Esophagus (tissue), 2 donors: ENCODE results near the gene ZNF501. TPM values are rescaled to one million over a fixed set of nuclear protein-coding genes. Genes with fewer than 3 reads are reported as not detected.

Source experiments
- polyA plus RNA-seq, 2 donors: library from polyadenylated mRNA; stranded (reverse); fragments of 200-250 nt; gene quantifications; one replicate each; pipeline ENCODE4 v1.2.3, GENCODE V29; 2013
- donor health status: healthy with polysubstance abuse.
- donor health status: Bipolar disorder and iron deficiency.

Gene ZNF501
- polyA plus RNA-seq, 2 donors: 0.53 to 0.89 TPM

Other genes starting within 250 kb of the ZNF501 start
- under 1 TPM; 0.56 to 0.81 TPM for gene ZKSCAN7, start 174.4 kb upstream of the ZNF501 start, polyA plus RNA-seq
- under 1 TPM; 0.28 to 0.31 TPM for gene ZNF660, start 144.7 kb upstream of the ZNF501 start, polyA plus RNA-seq
- gene ZNF197, start 104.6 kb upstream of the ZNF501 start, polyA plus RNA-seq: 1 to 10 TPM; 4.1 to 5.3 TPM
- gene ZNF35, start 80.9 kb upstream of the ZNF501 start, polyA plus RNA-seq: 1 to 10 TPM; 2.8 to 4.7 TPM
- gene ZNF502, start 17.0 kb upstream of the ZNF501 start, polyA plus RNA-seq: 1 to 10 TPM; 1.9 to 2.2 TPM
- gene KIAA1143, start 32.0 kb downstream of the ZNF501 start, polyA plus RNA-seq: 1 to 10 TPM; 6.3 to 7.0 TPM
- gene KIF15, start 32.2 kb downstream of the ZNF501 start, polyA plus RNA-seq: 1 to 10 TPM; 4.2 to 4.3 TPM
- gene TMEM42, start 132.3 kb downstream of the ZNF501 start, polyA plus RNA-seq: 10 to 100 TPM in 1 of 2 donors, 1 to 10 TPM in 1; 8.3 to 10.9 TPM
- gene TGM4, start 145.0 kb downstream of the ZNF501 start, polyA plus RNA-seq: not detected
- 10 to 100 TPM; 26.0 to 50.1 TPM for gene ZDHHC3, start 246.5 kb downstream of the ZNF501 start, polyA plus RNA-seq
- gene EXOSC7, start 246.6 kb downstream of the ZNF501 start, polyA plus RNA-seq: 10 to 100 TPM; 23.5 to 38.7 TPM